SIG-M5 treated with dmso at 0.1 percent for 504 hours (cell line): ENCODE results near the gene ZNF525.
"Not testable (repeated sequence)": the region's sequence is repeated elsewhere in the genome, so short reads cannot be mapped to it uniquely, and the experiment has no call there.

Experiments used
- DNase-seq: peaks from one replicate; lab custom pipeline; 2025; ENCODE audit not compliant: unreplicated experiment; lab: John Stamatoyannopoulos, UW

Gene ZNF525

DNA sequence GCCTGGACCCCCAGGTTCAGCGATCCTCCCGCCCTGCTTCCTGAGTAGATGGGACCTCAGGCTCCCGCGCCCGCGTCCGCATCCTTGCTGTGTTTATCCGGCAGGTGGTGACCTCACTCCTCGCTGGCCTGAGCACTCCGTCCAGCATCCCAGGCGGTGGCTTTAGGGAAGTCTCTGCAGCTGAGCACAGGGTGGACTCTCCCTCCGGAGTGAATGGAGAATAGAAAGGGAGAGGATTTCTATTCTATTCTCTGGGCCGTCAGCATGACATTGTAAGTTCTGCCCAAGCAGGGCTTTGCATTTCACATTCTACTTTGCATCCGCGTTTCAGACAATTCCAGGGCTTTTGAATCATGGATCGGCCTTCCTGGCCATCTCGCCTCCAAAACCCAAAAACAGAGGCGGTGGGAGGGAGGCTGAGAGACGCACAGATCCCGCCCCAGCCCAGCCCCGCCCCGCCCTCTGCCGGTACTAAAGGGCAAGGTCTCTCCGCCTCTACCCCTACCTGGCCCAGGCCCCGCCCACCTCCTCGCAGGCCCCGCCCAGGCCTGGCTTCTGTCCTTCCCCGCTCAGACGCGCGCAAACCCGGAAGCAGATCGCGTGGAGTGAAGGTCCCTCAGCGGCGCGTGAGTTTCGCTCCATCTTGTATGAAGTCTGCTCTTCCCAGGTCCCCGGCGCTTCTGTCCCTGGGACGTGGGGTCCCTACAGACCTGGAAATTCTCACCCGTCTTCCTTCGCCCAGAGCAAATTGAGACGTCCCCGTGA is at the start of gene ZNF525:
Gene ZNF525 (plus strand): TSS at position 572 of the 765 bp plus-strand sequence. CDS start 6,577 bp downstream, outside the sequence.
- DNase-seq, result peak; percentile 24

DNA sequence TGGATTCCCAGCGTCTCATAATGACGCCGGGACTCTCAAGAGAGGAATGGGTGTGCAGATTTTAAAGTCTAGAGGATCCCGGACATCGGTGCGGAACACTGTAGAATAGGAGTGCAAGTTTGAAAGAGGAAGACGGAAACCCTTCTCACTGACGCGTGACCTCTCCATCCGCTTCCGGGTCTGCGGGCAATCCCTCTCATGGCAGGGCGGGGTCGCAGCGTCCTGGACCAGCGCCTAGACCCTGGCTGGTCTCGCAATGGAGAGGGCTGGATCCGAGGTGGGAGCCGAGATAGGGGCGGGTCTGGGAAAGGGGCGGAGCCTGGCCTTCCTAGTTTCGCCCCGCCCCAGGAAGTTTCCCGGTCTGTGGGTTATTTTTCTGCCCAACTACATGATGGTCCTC is 36.5 kb upstream of the ZNF525 start:
- no peak for DNase-seq

DNA sequence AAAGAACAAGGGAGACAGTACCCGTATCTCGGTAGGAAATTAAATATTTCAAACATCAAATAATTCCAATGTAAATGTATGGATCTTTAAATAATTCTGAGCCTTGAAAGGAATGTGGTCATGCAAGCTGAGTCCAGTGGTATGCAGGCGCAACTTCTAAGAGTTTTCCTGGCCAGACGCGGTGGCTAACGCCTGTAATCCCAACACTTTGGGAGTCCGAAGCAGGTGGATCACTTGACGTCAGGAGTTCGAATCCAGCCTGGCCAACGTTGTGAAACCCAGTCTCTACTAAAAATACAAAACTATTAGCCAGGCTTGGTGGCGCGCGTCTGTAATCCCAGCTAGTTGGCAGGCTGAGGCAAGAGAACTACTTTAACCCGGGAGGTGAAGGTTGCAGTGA is 33.0 kb upstream of the ZNF525 start:
- no peak for DNase-seq

DNA sequence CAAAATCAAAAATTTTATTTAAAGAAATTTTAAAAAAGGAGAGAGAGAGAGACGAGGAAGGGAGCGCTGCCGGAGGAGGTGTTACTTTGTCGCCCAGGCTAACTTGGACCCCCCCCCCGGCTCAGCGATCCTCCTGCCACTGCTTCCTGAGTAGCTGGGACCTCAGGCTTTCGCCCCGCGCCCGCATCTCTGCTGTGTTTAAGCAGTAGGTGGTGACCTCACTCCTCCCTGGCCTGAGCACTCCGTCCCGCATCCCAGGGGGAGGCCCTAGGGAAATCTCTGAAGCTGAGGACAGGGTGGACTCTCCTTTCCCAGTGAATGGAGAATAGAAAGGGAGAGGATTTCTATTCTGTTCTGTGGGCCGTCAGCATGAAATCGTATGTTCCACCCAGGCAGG is 32.4 kb upstream of the ZNF525 start:
- DNase-seq, result no peak

DNA sequence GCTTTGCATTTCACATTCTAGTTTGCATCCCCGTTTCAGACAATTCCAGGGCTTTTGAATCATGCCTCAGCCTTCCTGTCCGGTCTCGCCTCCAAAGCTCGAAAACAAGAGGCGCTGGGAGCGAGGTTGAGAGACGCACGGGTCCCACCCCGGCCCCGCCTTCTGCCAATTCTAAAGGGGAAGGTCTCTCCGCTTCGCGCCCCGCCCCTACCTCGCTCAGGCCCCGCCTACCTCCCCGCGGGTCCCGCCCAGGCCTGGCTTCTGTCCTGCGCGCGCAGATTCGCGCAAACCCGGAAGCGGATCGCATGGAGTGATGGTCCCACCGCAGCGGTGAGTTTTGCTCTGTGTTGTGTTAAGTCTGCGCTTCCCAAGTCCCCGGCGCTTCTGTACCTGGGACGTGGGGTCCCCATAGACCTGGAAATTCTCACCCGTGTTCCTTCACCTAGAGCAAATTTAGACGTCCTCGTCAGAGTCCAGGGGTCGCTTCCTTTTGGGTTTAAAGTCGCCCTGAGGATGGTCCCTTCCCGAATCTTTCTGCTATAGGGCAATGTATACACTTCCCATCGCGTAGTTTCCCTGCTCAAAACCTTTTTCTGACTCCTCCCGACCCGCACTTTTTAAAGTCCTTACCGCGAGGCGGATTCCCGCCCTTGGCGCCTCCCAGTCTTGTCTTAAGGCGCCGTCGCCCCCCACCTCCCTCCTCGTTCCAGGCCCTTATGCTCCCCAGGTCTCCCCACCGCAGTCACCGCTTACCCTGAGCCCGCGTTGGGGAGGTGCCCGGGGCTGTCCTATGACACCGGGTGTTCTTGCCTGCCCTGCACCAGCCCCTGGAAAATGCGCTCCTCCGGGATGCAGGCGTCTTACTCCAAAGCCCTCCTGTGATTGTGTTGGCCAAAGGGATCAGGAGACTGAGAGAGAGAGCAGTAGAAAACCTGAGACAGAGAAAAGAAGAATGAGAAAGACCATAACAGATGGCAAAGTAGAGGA is 31.7 kb upstream of the ZNF525 start, which contains the start of gene ZNF845:
Gene ZNF845 (plus strand): TSS at position 287 of the 987 bp plus-strand sequence. CDS start 7,559 bp downstream, outside the sequence.
- DNase-seq, result peak; percentile 7

DNA sequence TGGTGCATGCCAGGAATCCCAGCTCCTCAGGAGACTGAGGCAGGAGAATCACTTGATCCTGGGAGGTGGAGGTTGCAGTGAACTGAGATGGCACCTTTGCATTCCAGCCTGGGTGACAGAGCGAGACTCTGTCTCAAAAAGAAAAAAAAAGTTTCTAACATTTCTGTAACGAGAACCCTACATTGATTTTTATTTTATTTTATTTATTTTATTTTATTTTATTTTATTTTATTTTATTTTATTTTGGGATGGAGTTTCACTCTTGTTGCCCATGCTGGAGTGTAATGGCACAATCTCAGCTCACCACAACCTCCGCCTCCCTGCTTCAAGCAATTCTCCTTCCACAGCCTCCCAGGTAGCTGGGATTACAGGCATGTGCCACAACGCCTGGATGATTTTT is 21.1 kb upstream of the ZNF525 start:
- DNase-seq, result not testable (repeated sequence)

DNA sequence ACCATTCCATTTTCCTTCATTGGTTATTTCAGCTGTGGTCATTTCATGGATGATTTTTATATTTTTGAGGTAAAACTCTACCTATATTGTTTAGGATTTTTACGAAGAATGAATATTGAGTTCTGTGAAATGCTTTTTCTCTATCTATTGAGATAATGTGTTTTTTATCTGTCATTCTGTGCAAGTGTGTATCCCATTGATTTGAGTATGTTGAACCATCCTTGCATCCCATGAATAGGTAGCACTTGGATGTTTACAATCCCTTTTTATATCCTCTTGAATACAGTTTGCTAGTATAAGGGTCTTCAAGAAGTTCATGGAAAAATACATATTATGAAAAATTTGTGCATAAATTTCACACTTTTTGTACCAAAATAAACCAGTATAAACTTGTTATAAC is 9.8 kb upstream of the ZNF525 start:
- no peak for DNase-seq

DNA sequence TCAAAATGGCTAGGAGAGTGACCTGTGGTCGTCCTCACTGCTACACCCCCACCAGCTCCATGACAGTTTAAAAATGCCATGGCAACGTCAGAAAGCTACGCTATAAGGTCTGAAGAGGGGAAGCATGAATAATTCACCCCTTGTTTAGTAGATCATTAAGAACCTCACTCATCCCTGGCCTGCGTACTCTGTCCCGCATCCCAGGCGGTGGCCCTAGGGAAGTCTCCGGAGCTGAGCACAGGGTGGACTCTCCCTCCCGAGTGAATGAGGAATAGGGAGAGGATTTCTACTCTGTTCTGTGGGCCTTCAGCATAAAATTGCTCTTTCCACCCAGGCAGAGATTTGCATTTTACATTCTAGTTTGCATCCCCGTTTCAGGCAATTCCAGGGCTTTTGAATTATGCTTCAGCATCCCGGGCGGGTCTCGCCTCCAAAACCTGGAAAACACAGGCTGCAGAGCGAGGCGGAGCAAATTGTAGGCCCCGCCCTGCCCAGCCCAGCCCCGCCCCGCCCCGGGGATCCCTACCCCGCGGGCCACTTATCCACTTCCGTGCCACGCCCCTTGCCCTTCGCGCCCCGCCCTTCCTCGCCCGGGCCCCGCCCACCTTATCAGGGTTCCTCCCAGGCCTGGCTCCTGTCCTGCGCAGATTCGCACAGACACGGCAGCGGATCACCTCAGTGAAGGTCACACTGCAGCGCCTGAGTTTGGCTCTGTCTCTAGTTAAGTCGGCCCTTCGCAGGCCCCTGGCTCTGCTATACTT is 7.5 kb upstream of the ZNF525 start:
- no peak for DNase-seq

DNA sequence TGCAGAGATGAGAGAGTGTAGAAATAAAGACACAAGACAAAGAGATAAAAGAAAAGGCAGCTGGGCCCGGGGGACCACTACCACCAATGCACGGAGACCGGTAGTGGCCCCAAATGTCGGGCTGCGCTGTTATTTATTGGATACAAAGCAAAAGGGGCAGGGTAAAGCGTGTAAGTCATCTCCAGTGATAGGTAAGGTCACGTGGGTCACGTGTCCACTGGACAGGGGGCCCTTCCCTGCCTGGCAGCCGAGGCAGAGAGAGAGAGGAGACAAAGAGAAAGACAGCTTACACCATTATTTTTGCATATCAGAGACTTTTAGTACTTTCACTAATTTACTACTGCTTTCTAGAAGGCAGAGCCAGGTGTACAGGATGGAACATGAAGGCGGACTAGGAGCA is 5.4 kb upstream of the ZNF525 start:
- DNase-seq, result not testable (repeated sequence)

DNA sequence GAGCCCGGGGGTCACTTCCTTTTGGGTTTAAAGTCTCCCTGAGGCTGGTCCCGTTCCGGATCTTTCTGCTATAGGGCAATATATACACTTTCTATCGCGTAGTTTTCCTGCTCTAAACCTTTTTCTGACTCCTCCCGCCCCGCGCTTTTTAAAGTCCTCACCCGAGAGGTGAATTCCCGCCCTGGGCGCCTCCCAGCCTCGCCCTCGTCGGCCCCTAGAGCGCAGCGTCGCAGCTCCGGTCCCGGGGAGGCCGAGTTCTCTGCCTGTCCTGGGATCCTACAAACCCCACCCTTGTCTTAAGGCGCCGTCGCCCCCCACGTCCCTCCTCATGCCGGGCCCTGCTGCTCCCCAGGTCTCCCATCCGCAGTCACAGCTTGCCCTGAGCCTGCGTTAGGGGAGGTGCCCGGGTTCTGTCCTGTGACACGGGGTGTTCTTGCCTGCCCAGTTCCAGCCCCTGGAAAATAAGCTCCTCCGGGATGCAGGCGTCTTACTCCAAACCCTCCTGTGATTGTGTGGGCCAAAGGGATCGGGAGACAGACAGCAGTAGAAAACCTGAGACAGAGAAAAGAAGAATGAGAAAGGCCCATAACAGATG is 491 bp downstream of the ZNF525 start:
- no peak for DNase-seq

DNA sequence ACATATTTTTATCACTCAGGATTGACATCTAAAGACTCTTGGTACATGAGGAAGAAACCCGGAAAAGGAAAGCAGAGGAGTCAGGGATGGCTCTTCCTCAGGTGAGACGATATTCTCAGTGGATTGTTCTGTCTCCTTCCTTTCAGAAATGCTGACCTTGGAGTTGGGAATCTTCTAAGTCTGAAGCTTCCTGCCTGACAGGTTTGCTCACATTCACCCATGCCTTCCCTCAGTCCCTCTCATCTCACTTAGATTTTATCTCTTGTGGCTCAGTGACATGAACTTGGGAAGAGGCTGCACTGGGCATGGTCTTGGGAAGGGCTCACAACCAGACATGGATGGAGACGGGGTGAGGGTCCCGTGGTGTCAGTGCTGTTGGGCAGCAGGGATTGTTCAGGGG is 6.7 kb downstream of the ZNF525 start:
- no peak for DNase-seq

DNA sequence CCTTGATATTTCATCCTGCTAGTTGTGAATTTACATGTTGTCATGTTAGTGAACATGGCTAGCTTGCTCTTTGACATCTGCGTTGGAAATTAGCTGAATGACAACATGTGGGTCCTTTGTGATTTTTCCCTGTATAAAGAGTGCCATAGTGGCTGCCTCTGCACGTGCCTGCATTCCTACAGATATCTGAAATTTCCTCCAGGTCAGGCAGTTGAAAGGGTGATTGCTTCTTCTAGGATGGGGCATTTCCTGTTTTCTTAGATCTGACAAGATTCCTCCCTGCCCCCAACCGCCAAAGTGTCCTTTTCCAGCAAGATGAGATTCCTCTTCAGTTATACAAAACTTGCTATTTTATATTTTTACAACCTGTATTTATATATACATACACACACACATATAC is 8.8 kb downstream of the ZNF525 start:
- no peak for DNase-seq

DNA sequence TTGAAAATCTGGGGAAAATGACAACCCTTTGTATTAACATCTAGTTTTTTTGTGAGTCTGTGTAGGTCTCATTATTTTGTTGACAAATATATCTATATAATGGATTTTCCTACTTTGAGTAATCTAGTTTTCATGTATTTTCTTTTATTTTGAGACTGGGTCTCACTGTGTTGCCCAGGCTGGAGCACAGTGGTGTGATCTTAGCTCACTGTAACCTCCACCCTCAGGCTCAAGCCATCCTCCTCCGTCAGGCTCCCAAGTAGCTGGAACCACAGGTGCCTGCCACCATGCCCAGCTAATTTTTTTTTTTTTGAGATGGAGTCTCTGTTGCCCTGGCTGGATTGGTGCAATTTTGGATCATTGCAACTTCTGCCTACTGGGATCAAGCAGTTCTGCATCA is 9.2 kb downstream of the ZNF525 start:
- DNase-seq, result no peak

DNA sequence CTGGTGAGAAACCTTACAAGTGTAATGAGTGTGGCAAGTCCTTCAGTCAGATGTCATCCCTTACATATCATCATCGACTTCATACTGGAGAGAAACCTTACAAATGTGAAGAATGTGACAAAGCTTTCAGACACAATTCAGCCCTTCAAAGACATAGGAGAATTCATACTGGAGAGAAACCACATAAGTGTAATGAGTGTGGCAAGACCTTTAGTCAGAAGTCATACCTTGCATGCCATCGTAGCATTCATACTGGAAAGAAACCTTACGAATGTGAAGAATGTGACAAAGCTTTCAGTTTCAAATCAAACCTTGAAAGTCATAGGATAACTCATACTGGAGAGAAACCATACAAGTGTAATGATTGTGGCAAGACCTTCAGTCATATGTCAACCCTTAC is 15.9 kb downstream of the ZNF525 start:
- no peak for DNase-seq

DNA sequence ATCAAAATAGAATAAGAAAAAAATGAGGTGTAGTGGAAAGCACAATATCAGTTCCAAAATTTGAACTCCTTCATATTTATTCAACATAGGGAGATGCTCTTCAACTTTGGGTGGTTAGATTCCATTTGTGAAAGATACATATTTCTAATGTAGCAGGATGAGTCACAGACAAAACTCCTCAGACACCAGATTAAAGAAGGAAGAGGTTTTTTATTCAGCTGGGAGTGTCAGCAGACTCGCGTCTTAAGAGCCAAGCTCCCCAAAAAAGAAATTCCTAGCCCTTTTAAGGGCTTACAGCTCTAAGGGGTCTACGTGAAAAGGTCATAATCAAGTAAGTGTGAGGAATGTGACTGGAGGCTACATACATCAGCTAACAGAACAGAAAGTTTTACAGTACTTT is 22.7 kb downstream of the ZNF525 start:
- no peak for DNase-seq

DNA sequence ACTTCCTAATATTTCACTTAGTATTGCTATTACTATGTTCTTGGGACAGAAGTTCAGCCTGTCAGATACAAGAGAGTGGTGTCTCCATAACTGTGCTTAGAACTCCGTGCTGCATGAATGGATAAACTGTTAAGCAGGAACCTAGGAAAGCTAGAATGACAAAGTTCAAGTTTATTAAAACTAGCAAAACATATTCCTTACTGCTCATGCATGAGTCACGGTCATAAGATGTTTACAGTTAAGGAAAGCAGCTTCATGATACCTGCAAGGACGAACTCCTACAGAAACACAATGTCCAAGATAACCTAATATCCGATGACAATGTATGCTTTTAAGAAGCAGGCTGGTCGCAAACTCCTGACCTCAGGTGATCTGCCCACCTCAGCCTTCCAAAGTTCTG is 23.4 kb downstream of the ZNF525 start:
- no peak for DNase-seq

DNA sequence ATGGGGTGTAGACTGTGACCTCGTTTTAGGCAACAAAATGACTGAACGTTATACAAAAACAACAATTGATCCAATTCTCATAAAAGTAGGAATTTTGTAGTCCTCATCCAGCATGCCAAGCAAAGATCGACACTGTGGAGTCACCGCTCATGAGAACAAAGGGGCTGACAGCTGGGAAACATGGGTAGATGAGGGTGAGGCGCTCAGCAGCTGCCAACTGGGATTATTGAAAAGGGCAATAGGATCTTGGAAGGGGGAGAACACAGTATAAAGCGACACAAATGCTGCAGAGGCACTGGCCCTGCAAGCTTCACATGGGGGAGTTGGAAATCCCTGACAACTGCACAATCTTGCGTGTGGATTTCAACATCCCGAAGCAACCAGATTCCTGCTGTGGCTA is 24.1 kb downstream of the ZNF525 start:
- no peak for DNase-seq

DNA sequence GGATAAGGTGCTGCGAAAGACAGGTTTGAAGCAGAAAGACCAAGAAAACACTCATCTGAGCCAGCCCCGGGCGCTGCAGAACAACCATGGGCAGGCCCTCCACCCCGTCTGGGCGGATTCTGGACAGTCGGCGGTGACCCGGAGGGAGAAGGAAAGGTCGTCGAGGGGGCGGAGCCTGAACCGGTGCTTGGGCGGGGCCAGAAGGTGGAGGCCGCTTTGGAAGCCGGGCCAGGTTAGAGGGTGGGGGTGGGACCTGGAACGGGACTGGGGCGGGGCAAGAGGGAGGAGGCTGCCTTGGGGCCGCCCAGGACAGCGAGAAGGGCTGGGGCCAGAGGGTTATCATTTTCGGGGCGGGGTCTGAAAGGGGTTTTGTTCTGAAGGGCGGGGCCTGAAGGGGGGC is 24.5 kb downstream of the ZNF525 start:
- DNase-seq, result no peak

DNA sequence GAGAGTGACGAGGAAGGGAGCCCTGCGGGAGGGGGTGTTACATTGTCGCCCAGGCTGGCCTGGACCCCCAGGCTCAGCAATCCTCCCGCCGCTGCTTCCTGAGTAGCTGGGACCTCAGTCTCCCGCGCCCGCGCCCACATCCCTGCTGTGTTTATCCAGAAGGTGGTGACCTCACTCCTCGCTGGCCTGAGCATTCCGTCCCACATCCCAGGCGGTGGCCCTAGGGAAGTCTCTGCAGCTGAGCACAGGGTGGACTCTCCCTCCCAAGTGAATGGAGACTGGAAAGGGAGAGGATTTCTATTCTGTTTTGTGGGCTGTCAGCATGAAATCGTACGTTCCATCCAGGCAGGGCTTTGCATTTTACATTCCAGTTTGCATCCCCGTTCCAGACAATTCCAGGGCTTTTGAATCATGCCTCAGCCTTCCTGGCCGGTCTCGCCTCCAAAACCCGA is 29.0 kb downstream of the ZNF525 start:
- DNase-seq, result no peak

DNA sequence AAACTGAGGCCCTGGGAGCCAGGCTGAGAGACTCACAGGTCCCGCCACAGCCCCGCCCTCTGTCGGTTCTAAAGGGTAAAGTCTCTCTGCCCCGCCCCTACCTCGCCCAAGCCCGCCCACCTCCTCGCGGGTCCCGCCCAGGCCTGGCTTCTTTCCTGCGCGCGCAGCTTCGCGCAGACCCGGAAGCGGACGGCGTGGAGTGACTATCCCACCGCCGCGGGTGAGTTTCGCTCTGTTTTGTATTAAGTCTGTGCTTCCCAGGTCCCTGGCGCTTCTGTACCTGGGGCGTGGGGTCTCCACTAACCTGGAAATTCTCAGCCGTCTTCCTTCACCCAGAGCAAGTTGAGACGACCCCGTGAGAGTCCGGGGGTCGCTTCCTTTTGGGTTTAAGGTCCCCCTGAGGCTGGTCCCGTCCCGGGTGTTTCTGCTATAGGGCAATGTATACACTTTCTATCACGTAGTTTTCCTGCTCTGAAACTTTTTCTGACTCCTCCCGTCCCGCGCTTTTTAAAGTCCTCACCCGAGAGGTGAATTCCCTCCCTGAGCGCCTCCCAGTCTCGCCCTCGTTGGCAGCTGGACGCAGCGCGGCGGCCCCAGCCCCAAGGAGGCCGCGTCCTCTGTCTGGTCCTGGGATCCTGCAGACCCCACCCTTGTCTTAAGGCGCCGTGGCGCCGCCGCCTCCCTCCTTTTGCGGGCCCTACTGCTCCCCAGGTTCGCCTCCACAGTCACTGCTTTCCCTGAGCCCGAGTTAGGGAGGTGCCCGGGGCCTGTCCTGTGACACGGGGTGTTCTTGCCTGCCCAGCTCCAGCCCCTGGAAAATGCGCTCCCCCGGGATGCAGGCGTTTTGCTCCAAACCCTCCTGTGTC is 29.7 kb downstream of the ZNF525 start, which contains the start of gene ZNF765:
Gene ZNF765 (plus strand): TSS at position 176 of the 866 bp plus-strand sequence. CDS start 2,867 bp downstream, outside the sequence.
- peak; percentile 53 for DNase-seq
